Jurkat, Clone E6-1 (cell line): ENCODE data around the gene HSPB3.
"Not testable (repeated sequence)": the region's sequence is repeated elsewhere in the genome, so short reads cannot be mapped to it uniquely, and the experiment has no call there.

ENCODE experiments used
- DNase-seq: peaks from one replicate; pipeline ENCODE4 v3.0.0-alpha.2; 2011; ENCODE audit warnings: low read depth, low spot score
- H3K4me3 ChIP-seq: 2 replicates; pipeline ENCODE4 v1.5.1; 2011; ENCODE audit warnings: mild to moderate bottlenecking, low read length, control low read depth, moderate library complexity

The HSPB3 gene

DNA sequence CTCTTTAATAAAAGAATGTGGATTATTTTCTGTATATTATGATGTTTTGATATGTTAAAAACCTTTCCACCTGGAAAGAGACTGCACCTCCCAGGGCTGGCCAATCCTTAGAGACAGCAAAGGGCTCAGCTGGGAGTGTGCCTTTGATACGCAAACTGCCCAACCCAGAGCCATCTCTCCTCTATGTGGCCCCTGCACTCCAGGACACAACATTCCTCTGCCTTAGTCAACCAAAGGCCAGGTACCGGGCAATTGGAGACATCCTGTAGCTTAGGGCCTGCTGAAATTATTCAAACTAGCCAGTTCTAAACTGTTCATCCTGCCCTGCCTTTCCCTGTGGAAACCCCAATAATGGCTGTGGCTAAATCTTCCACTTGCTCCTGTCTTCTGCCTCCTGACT, 5.0 kb upstream of the HSPB3 start:
- no peak for DNase-seq
- no peak overlapping the region for H3K4me3 ChIP-seq

DNA sequence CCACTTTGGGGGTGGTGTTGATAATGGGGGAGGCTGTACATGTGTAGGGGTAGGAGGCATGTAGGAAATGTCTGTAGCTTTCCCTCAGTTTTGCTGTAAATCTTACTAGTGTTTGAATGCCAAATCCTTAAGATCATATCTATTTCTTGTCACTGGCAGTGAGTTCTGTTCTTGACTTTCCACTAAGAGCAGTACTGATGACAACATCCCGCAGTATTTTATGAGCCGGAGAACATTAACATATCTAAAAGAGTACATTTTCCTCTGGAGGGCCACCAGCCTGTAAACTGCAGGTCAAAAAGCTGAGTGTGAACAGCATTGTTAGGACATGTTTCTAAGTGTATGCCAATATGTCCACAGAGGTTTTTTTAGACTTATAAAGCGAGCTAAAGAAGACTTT, 2.5 kb upstream of the HSPB3 start:
- DNase-seq, result no peak
- H3K4me3 ChIP-seq, result no peak overlapping the region

DNA sequence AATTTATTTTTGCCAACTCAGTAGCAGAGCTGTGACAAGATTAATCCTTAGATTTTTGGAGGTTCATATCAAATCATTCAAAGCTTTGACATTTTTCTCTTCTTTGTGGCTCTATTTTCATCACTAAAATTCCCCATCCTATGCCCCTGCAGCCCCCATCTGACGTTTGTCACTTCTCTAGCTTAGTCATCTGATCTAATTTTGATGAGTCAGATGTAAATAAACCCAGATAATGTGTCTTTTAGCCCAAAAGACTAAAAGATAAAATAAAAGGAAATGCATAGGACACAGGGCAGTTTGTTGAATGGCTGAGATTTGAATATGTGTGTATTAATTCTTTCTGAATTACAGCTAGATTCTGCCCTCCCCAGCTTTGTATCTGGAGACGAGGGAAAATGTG, 897 bp upstream of the HSPB3 start:
- no peak for DNase-seq
- H3K4me3 ChIP-seq, result no peak overlapping the region

DNA sequence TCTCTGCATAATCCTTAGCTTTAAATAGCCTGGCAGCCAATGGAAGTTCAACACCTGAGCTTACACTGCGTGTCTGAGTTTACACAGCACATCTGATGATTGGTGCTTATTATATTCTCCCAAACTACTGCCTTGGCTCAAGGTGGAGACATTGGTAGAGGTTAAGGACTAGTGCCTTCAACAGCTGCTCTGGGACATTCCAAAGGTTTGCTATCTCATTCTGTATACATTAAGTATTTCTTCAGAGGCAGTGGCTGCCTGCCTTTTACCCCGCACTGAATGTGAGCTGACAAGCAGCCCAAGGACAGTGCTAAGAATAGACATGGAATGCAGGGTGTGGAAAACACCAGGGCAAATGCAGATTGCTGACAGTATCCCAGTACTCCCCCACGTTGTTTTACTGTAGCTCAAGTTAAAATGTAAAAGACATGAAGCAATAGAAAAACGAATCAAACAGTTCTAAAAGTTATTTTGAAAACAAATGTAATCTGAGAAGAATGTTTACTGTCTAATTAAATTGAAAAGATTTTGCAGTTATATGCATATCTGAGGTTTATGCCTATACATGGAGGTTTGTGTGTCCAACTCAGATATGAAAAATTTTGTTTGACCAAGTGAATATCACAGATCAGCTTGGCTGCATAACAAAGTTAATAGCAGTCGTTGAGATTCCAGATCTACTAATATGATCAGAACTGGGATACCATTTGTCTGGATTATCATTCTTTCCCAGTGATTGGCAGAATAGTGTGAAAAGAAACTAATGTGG, 1.8 kb downstream of the HSPB3 start:
- H3K4me3 ChIP-seq, result no peak overlapping the region
- DNase-seq, result no peak

DNA sequence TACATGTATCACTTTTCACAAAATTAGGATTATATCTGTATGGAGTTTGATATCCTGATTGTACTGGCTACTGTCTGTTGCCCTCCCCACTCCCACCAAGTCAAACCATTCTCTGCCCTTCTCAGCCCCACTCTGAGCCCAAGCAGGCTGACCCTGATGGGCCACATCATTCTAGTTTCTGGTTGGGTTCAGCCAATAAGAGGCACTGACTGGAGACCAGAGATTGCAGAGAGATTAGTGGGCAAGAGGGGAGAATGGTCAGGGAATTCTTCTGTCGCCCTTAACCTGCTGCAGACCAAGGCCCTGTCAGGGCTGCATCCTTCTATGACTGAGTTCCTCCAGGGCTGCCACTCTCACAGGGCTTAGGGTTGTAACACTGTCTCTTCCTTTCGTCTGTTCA, 2.7 kb downstream of the HSPB3 start:
- no peak for DNase-seq
- H3K4me3 ChIP-seq, result no peak overlapping the region

DNA sequence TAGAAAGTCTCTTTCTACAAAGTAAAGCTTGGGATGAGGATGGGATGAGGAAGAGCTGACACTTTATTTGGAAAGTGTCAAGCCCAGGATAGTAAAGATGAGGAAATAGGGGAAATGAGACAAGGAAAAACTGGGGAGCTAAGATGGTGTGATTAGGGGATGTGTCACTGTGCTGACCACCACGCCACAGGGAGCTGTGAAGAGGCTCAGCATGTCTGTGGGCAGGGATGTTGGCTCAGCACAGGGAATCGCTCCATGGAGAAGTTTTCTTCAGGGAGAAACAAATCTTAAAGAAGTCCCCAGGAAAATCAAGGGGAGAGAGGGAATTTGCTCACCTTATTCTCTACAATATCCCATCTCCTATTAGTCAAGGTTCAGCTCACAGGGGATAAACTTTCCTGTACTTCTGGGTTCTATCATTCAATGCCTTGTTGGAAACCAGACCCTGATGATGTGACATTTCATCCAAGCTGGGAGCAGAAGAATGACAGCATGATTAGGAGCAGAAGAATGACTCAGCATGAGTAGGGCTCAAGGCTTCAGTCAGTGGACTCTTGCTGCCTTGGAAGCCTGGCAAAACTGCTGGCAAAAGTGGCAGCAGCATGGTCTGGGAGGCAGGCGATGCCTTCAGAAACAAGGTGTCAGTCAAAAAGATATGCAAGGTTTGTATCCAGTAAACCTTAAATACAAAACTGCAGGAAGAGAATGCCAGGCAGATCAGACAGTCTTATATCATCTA, 4.9 kb downstream of the HSPB3 start:
- no peak overlapping the region for H3K4me3 ChIP-seq
- DNase-seq, result no peak

DNA sequence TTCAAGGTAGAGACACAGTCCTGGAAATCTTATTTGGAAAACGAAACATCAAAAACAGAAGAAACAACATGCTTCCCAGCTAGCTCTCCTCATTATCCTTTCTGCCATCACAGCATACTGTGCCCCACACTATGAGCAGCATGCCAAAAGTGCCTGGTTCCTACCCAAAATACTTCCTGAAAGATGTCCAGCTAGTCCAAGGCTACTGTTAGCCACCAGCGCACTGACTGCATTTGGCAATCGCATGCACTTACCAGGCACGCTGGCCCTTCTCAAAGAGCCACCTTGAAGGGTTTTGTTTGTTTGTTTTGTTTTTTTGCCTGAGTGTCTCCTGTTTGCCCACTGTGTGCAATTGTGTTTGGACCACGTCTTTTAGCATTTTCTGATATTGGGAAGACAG, 6.8 kb downstream of the HSPB3 start:
- no peak for DNase-seq
- H3K4me3 ChIP-seq, result no peak overlapping the region

DNA sequence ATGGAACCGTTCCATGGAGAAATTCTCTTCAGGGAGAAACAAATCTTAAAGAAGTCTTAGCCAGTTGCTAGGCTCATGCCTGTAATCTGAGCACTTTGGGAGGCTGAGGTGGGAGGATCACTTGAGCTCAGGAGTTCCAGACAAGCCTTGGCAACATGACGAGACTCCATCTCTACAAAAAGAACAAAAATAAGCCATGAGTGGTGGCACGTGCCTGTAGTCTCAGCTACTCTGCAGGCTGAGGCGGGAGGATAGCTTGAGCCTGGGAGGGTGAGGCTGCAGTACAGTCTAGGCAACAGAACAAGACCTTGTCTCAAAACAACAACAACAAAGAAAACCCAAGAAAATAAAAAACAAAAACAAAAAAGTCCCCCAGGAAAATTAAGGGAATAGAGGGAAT, 8.2 kb downstream of the HSPB3 start:
- H3K4me3 ChIP-seq, result no peak overlapping the region
- DNase-seq, result no peak

DNA sequence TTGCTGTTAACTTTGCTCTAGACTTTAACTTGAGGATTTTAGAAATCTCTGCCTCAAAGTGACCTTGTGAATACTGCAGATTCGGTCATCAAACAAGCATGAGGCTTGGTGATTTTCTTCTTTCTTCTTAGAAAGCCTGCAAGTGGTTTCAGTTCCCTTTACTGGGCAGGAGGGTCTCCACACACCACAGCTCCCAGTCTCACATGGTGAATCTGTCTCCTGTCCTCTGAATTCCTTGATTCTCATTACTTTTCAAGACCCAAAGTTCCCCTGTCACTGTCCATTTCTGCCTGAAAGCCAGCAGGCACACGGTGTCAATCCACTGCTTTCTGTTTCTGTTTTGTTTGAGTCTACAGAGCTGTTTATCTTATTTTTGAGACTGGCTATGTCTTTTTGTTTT, 14.1 kb downstream of the HSPB3 start:
- no peak for DNase-seq
- H3K4me3 ChIP-seq, result no peak overlapping the region

DNA sequence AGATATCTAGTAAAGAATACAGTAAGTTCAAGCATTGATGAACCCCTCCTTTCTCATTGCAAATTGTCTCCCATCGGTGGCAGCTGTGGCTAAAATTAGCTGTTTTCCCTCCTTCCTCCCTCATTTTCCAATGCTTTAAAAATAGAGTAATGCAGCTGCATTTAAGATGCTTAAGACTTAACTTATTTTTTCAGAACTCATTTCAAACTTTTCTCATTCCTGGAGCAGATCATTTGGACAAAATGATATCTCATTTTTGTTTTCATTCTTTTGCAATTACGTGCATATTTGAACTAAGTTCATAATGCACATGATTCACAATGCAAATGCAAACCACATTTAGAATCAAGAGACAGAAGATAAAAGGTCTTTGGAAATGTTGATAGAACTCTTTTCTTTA, 14.6 kb downstream of the HSPB3 start:
- H3K4me3 ChIP-seq, result no peak overlapping the region
- DNase-seq, result no peak

DNA sequence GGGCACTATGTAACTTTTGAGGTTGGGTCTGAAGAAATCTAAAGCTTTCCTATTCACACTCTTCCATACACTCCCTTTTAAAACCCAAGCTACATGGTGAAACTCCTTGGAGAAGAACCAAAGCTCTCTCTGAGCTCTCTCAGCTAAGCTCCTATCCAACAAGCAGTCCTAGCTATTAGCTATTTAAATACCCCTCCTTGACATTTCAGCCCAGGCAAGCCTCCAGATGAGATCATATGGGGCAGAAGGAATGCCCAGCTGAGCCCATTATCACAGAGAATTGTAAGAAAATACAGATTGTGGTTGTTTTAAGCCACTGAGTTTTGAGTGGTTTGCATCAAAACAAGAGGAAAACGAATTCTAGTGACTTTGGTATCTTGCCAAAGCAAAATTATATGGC, 15.2 kb downstream of the HSPB3 start:
- no peak overlapping the region for H3K4me3 ChIP-seq
- no peak for DNase-seq

DNA sequence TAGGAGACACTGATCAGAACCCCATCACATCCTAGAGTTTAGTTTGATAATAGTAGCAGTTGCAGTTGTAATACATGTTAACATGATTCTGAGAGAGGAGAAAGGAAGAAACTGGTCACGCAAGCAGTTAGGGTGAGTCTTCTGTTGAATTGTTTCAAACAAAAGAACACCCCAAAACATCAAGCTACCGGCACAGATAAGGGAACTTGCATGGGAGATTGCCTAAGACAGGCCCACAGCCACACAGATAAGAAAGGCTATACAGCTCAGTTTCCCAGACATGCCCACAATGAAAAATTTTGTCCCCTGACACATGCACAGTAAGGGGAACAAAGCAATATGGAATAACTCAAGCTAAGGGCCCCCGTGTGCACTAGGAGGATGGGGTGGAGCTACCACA, 15.9 kb downstream of the HSPB3 start:
- H3K4me3 ChIP-seq, result no peak overlapping the region
- DNase-seq, result no peak

DNA sequence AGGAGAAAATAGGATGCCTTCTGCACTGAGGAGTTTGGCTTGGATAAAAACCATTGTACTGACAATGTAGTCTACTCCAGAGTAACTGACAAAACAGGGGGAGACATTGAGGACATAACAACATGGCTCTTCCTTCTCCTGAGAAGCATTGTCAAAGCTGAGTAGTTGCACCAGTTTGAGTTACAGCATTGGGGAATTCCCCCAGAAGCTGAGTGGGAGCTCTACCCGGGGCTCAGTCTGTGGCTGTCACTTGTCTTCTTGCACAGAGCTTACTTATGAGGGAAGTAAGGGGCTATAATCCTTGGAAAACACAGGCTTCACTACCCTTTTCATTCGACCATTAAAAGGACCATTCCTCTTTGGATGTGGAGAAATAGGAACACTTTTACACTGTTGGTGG, 21.2 kb downstream of the HSPB3 start:
- H3K4me3 ChIP-seq, result no peak overlapping the region
- DNase-seq, result no peak

DNA sequence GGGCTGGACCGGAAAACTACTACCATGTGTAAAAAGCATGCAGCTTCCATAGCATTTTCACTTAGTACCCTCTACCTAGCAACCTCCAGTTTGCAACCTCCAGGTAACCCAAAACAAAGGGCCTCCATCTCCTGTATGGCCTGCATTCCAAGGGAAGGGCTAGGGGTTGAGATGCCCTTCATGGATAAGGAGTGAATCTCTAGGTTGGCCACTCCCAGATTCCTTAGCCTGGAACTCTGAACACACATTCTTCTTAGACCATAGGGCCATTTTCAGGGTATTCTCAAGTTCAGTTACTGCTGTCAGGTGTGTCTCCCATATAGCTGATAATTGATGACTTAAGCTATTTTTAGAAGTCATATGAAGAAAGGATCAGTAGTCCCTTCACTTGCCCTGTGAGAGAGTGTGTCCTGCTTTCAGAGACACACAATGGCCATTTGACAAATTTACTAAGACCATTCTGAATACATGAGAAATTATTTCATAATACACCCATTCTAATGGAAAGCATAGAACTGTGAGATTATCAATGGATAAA, 22.5 kb downstream of the HSPB3 start:
- H3K4me3 ChIP-seq, result no peak overlapping the region
- DNase-seq, result no peak

DNA sequence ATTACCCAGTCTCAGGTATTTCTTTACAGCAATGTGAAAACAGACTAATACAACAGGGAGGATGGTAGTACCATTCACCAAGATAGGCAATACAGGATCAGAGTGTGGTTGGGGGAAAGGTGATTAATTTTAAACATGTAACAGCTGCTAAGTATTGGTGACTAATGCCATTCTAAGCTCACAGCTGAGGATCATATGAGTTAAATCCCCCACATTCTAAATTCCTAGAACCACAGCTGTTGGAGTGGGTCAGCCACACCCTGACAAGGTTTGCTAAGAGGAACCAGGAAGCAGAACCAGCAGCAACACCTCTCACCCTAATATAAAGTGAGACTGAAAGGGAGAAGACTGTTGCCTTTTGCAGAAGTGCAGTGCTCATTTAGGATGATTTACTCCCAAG, 24.8 kb downstream of the HSPB3 start:
- DNase-seq, result no peak

DNA sequence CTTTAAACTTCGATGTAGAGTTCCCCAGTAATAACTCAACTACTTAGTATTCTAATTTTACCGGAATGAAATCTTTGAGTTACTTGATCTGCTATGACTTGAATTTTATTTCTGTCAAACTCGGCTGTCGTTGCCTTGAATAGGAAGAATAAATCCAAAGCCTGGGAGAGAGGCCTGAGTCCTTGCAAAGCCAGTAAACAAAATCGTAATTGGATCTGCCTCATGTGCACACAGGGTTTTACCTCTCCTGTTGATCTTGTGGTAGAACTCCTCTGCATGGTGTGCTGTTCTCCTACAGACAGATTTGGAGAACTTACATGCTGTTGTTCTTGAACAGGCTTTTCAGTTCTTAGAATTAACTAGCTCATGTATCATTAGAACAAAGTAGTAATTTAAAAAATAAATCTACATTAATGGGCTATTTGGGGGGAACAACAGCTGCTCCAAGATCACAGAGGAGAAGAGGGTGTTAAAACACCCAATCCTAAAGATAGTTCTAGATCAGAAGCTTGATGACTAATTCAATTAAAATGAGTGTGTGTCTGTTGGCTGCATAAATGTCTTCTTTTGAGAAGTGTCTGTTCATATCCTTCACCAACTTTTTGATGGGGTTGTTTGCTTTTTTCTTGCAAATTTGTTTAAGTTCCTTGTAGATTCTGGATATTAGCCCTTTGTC, 28.9 kb downstream of the HSPB3 start:
- no peak overlapping the region for H3K4me3 ChIP-seq
- DNase-seq, result no peak

More for the DNA sequence above, 24.8 kb downstream of the HSPB3 start:
- H3K4me3 ChIP-seq, result no peak overlapping the region

DNA sequence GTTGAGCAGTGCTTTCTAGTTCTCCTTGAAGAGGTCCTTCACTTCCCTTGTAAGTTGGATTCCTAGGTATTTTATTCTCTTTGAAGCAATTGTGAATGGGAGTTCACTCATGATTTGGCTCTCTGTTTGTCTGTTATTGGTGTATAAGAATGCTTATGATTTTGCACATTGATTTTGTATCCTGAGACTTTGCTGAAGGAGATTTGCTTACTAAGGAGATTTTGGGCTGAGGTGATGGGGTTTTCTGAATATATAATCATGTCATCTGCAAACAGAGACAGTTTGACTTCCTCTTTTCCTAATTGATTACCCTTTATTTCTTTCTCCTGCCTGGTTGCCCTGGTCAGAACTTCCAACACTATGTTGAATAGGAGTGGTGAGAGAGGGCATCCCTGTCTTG, 30.2 kb downstream of the HSPB3 start:
- not testable (repeated sequence) for H3K4me3 ChIP-seq, DNase-seq

DNA sequence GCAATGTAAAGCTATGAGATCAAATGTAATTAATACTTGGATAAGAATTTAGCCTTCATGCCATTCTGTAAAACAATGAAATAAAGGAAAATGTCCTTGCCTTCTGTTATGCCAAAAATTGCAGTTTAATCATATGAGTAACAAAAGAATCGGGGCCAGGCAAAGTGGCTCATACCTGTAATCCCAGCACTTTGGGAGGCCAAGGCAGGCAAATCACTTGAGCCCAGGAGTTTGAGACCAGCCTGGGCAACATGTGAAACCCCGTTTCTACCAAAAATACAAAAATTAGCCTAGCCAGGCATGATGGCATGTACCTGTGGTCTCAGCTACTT, 34.1 kb downstream of the HSPB3 start:
- not testable (repeated sequence) for H3K4me3 ChIP-seq, DNase-seq

DNA sequence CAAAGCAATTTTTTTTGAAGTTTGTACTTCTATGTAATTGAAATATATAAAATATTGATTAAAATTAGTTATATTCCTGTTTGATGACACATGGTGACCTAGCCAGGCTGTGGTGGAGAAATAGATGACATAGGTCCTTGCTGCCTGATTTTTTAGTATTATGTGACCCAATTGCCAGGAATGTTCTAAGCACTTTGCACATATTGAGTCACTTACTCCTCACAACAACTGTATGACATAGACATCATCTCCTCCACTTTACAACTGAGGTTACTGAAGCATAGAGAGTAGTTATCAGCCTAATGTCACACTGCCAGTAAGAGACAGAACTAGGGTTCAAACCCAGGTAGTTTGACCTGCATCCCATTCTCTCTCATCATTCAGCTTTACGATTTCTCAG, 35.8 kb downstream of the HSPB3 start:
- H3K4me3 ChIP-seq, result no peak overlapping the region
- no peak for DNase-seq

DNA sequence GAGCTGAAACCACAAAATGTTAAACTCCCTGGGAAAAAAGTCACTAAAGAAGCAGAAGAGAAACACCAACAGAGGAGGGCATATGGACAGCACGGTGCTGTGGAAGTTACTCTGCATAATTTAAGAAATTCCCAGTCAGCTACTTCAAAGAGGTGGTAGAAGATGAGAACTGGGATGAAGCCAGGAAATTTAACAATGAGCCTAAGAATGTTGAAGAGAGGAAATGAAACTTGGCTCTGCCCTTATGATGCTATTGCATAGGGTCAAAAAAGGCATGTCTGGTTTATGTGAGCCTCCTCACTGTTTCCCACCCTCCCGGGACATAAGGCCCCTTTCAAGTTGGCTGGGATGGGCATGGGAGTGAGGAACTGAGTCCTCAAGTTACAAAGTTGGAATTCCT, 36.7 kb downstream of the HSPB3 start:
- no peak overlapping the region for H3K4me3 ChIP-seq
- DNase-seq, result no peak
